Glutamatergic neuron (in vitro differentiated cells): ENCODE data around the gene CDH23. TPM values are rescaled to one million over a fixed set of nuclear protein-coding genes. Genes with fewer than 3 reads are reported as not detected.

ENCODE experiments used
- DNase-seq: peaks from one replicate; pipeline ENCODE4 v3.0.0; 2022
- H3K27ac Mint-ChIP-seq: one replicate; pipeline ENCODE4 v1.8.0; 2020; ENCODE audit warnings: mild to moderate bottlenecking, mixed read lengths, inconsistent platforms; ENCODE audit not compliant: unreplicated experiment
- H3K27me3 Mint-ChIP-seq: one replicate; pipeline ENCODE4 v1.8.0; 2020; ENCODE audit warnings: mild to moderate bottlenecking, moderate library complexity, mixed read lengths, inconsistent platforms; ENCODE audit not compliant: unreplicated experiment
- H3K36me3 Mint-ChIP-seq: one replicate; pipeline ENCODE4 v1.8.0; 2020; ENCODE audit warnings: mild to moderate bottlenecking, mixed read lengths, inconsistent platforms; ENCODE audit not compliant: unreplicated experiment
- H3K4me1 Mint-ChIP-seq: one replicate; pipeline ENCODE4 v1.8.0; 2020; ENCODE audit warnings: mild to moderate bottlenecking, low read depth, mixed read lengths, inconsistent platforms; ENCODE audit not compliant: unreplicated experiment
- H3K4me3 Mint-ChIP-seq: one replicate; pipeline ENCODE4 v1.8.0; 2020; ENCODE audit warnings: mild to moderate bottlenecking, mixed read lengths, inconsistent platforms; ENCODE audit not compliant: unreplicated experiment
- H3K9me3 Mint-ChIP-seq: one replicate; pipeline ENCODE4 v1.8.0; 2020; ENCODE audit warnings: mild to moderate bottlenecking, moderate library complexity, mixed read lengths, inconsistent platforms; ENCODE audit not compliant: unreplicated experiment
- total RNA-seq: library from RNA; stranded (reverse); fragmentation: NEBNext Ultra II Directional; extraction: Animal tissue kit (Norgen Biotek cat#: 25700); gene quantifications from one replicate; pipeline ENCODE4 v1.2.1, GENCODE V29; 2021; ENCODE audit not compliant: unreplicated experiment
- TF ChIP-seq, protein P1 (sequence below): fragments of 200-600 bp; sonication (generic); IDR thresholded peaks from one replicate; pipeline ENCODE4 v1.5.0; 2021; ENCODE audit not compliant: partially characterized antibody, unreplicated experiment

The CDH23 gene
- total RNA-seq, 1 donor from 2014 or later = 2.0 TPM

DNA sequence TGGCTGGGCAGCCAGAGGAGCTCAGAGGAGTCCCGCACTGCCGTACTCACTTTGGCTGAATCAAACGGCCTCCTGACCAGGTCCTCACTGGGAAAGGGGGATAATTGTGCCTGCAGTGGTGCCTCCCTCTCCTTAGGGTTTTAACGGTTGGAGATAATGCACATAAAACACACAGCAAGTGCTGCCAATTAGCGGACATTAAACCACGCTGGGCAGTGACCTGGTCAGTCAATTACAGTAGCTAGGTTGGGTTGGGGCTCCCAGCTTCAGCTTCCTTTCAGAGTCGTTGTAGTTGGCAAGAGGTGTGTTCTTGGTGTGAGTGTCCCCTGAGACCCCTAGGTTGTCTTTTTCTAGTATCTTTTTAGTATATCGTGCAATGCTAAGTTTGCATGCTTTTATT lies 176.2 kb downstream of the CDH23 start:
- peaks cover 10% of the 10 kb centered on the region for H3K27me3 Mint-ChIP-seq
- H3K36me3 Mint-ChIP-seq = no peaks in the 10 kb centered on the region
- no peak overlapping the region for H3K4me3 Mint-ChIP-seq
- H3K4me1 Mint-ChIP-seq = peaks cover 15% of the 10 kb centered on the region
- peaks cover 4% of the 10 kb centered on the region for H3K9me3 Mint-ChIP-seq
- DNase-seq = no peak
- H3K27ac Mint-ChIP-seq = no peak overlapping the region
- TF ChIP-seq, protein P1, sequence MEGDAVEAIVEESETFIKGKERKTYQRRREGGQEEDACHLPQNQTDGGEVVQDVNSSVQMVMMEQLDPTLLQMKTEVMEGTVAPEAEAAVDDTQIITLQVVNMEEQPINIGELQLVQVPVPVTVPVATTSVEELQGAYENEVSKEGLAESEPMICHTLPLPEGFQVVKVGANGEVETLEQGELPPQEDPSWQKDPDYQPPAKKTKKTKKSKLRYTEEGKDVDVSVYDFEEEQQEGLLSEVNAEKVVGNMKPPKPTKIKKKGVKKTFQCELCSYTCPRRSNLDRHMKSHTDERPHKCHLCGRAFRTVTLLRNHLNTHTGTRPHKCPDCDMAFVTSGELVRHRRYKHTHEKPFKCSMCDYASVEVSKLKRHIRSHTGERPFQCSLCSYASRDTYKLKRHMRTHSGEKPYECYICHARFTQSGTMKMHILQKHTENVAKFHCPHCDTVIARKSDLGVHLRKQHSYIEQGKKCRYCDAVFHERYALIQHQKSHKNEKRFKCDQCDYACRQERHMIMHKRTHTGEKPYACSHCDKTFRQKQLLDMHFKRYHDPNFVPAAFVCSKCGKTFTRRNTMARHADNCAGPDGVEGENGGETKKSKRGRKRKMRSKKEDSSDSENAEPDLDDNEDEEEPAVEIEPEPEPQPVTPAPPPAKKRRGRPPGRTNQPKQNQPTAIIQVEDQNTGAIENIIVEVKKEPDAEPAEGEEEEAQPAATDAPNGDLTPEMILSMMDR = no peak

DNA sequence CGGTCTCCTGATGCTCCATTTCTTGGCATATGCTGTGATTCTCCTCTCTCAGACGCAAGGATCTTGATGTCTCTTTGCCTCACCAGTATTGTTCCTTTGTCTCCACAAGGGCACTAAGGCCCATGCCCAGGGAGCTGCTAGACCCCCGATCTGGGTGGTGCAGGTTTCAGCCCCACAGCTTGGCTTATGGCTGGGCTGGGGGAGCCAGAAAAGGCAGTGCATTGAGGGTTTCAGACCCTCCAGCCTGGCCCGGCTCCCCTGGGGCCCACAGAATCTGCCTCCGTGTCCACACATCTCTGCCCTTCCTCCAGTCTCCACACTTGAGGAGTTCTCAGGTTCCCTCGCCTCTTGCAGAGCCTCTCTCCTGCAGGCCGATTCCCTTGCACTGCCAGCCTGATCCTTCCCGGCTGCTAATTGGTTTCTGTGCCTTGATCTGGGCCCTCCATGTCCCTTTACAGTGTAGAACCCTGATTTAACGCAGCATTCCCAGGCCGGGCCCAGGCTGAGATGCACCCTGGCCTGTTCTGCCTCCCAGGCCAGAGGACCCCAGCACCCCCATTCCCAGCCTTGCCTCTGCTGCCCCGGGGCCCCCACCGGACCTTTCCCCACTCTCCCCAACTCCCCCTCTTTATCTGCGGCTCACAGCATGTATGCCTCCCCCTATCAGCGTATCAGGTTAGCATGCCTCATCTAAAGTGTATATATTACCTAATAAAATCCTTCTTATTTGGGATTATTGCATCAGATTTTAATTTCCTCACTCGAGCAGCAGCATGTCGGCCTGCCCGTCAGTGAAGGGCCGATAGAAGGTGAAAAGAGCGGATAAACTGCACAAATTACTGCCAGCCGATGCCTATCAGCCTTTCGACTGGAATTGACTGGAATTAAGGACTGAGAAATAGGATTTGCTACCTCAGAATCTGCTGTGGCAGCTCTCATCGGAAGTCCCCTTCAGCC lies 177.1 kb downstream of the CDH23 start:
- DNase-seq = no peak
- Mint-ChIP-seq H3K27me3 (peaks cover 12% of the 10 kb centered on the region), H3K9me3 (peaks cover 5% of the 10 kb centered on the region), H3K36me3 (no peaks in the 10 kb centered on the region), H3K4me1 (peaks cover 15% of the 10 kb centered on the region), H3K27ac (no peak overlapping the region), H3K4me3 (no peak overlapping the region)
- TF ChIP-seq, protein P1 = no peak

DNA sequence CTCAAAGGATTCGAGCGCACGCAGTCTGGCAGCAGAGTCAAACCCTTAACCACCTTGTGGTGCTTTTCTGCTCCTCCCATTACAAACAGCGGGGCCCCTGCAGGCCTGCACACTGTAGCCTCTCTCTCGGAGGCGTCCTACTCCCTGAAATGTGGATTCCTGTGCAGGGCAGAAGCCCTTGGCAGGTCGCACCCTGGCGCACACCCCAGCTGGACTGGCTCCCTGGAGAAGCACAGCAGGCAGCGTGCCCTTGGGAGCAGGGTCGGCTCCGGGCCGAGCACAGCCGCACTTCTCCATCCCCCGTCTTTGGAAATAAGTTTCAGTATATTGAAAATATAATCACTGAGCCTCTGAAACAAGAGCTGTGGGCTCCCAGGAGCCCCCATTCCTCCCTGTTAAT lies 178.7 kb downstream of the CDH23 start:
- no peak overlapping the region for H3K4me3 Mint-ChIP-seq
- peaks cover 12% of the 10 kb centered on the region for H3K27me3 Mint-ChIP-seq
- no peaks in the 10 kb centered on the region for H3K36me3 Mint-ChIP-seq
- DNase-seq = no peak
- TF ChIP-seq, protein P1 = no peak
- peaks cover 5% of the 10 kb centered on the region for H3K9me3 Mint-ChIP-seq
- peaks cover 15% of the 10 kb centered on the region for H3K4me1 Mint-ChIP-seq
- H3K27ac Mint-ChIP-seq = no peak overlapping the region

DNA sequence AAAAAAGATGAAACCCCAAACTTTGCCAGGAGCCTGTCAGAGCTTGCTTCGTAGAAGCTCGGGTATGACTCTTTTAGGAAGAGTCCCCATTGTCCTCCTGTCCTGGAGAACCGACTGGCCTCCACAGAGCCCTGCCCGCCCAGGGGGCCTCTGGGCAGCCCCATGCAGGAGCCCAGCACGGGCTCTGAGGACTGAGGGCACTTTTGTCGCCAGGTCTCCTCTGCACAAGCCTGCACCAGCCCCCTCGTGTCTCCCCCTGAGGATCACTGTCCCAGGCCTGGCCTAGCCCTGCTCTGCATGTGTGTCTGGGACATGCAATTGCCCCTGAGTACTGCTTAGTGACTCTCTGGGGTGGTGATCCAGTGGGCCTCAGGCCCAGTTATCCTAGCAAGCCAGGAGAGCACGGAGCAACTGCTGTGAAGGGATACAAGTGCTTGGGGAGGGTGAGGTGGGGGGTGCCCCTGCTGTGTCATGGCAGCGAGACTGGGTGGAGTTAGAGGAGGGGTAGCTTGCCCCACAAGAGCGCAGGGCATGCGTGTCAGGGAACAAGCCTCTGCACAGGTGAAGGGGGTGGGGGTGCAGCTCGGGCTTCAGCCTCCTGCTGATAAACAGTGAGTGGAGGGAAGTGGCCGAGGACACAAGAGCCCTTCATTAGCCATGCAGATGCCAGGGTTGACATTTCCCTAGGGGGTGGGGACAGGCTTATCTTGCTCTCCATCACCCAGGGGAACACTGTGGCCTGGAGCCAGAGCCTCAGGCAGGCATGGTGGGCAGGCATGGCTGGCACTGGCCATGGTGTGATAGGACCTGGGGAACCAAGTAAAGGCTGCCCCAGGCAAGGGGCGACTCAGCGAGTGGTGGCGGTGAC lies 179.4 kb downstream of the CDH23 start:
- peaks cover 5% of the 10 kb centered on the region for H3K9me3 Mint-ChIP-seq
- peaks cover 17% of the 10 kb centered on the region for H3K4me1 Mint-ChIP-seq
- TF ChIP-seq, protein P1 = no peak
- H3K27me3 Mint-ChIP-seq = peaks cover 12% of the 10 kb centered on the region
- no peak overlapping the region for H3K4me3 Mint-ChIP-seq
- no peaks in the 10 kb centered on the region for H3K36me3 Mint-ChIP-seq
- no peak for DNase-seq
- H3K27ac Mint-ChIP-seq = no peak overlapping the region
